Thymus (tissue), 11 donors: ENCODE results near the gene FGD6. TPM values are rescaled to one million over a fixed set of nuclear protein-coding genes. Genes with fewer than 3 reads are reported as not detected.
"Not testable (repeated sequence)": the region's sequence is repeated elsewhere in the genome, so short reads cannot be mapped to it uniquely, and the experiment has no call there.

Experiments used
- DNase-seq, 9 donors: peaks; one replicate each; pipeline ENCODE4 v3.0.0-alpha.2; 2013; ENCODE audit warnings: low spot score in 9 of 9, low read depth in 6 of 9, missing footprints in 1 of 9
- H3K27ac ChIP-seq, 2 donors: one replicate each; pipeline ENCODE4 v1.5.1; 2013; ENCODE audit warnings: control low read depth in 1 of 2, low read depth in 1 of 2, low read length in 1 of 2, mild to moderate bottlenecking in 1 of 2, moderate library complexity in 1 of 2
- H3K27me3 ChIP-seq, 2 donors: one replicate each; pipeline ENCODE4 v1.5.1; 2013; ENCODE audit warnings: low read length in 1 of 2; ENCODE audit not compliant: control insufficient read depth in 2 of 2, insufficient read depth in 1 of 2
- H3K36me3 ChIP-seq, 2 donors: one replicate each; pipeline ENCODE4 v1.5.1; 2013; ENCODE audit warnings: low read length in 1 of 2, mild to moderate bottlenecking in 1 of 2, moderate library complexity in 1 of 2; ENCODE audit not compliant: control insufficient read depth in 2 of 2, insufficient read depth in 2 of 2
- H3K4me1 ChIP-seq, 2 donors: one replicate each; pipeline ENCODE4 v1.5.1; 2013; ENCODE audit warnings: low read length in 2 of 2; ENCODE audit not compliant: control insufficient read depth in 2 of 2, insufficient read depth in 2 of 2
- H3K4me3 ChIP-seq, 2 donors: one replicate each; pipeline ENCODE4 v1.5.1; 2013; ENCODE audit warnings: low read length in 2 of 2, control low read depth in 1 of 2, mild to moderate bottlenecking in 1 of 2
- H3K9me3 ChIP-seq, 2 donors: one replicate each; pipeline ENCODE4 v1.5.1; 2013; ENCODE audit warnings: low read length in 1 of 2, mild to moderate bottlenecking in 1 of 2; ENCODE audit not compliant: control insufficient read depth in 2 of 2, insufficient read depth in 1 of 2
- WGBS: extraction: QIAGEN DNeasy Blood & Tissue Kit; methylation state at CpG from one replicate; pipeline ENCODE4 v1.1.7; 2013; 5-methylcytosine and 5-hydroxymethylcytosine counted together
- polyA plus RNA-seq: library from polyadenylated mRNA; stranded (reverse); fragments of 200-250 nt; gene quantifications from one replicate; pipeline ENCODE4 v1.2.3, GENCODE V29; 2013
- total RNA-seq: library from RNA; stranded (reverse); fragments of 120-200 nt; gene quantifications from one replicate; pipeline ENCODE4 v1.2.4, GENCODE V29; 2013
- donor health status: healthy.

FGD6 gene
- total and polyA plus RNA-seq, 2 donors = 2.3 to 9.1 TPM

GRCh38 chr12:95203487-95204030, 13.7 kb downstream of the FGD6 start:
- Histone ChIP-seq H3K9me3 (no peaks in the 10 kb centered on the region), H3K4me1 (peaks cover 0 to 28% of the 10 kb centered on the region in 2 donors), H3K27me3 (no peaks in the 10 kb centered on the region), H3K36me3 (no peaks in the 10 kb centered on the region), H3K27ac (peak overlapping the region in 1 of 2 donors; percentile 5), H3K4me3 (no peak overlapping the region)
- WGBS = 92% methylated on average over 1 of the region's 1 CpG
- DNase-seq = no peak

GRCh38 chr12:95202691-95203486, 14.4 kb downstream of the FGD6 start:
- H3K4me1 ChIP-seq = peaks cover 0 to 28% of the 10 kb centered on the region in 2 donors
- H3K9me3 ChIP-seq = no peaks in the 10 kb centered on the region
- H3K27ac ChIP-seq = peak overlapping the region; percentile 18 to 28
- H3K36me3 ChIP-seq = no peaks in the 10 kb centered on the region
- H3K4me3 ChIP-seq = no peak overlapping the region
- no peaks in the 10 kb centered on the region for H3K27me3 ChIP-seq
- DNase-seq = peak in 2 of 9 donors; percentile 13 to 36
- WGBS = 38% methylated on average over 3 of the region's 3 CpGs

- Histone ChIP-seq H3K27me3 (no peaks in the 10 kb centered on the region), H3K4me1 (peaks cover 0 to 28% of the 10 kb centered on the region in 2 donors), H3K9me3 (no peaks in the 10 kb centered on the region), H3K36me3 (no peaks in the 10 kb centered on the region), H3K27ac (peak overlapping the region; percentile 15 to 73), H3K4me3 (no peak overlapping the region)
- WGBS = 92% methylated on average over 4 of the region's 4 CpGs
- DNase-seq = peak in 1 of 9 donors; percentile 20
Measured at GRCh38 chr12:95201056-95201670, 16.1 kb downstream of the FGD6 start.

- no peaks in the 10 kb centered on the region for H3K36me3 ChIP-seq
- WGBS = 93% methylated on average over 5 of the region's 5 CpGs
- H3K4me1 ChIP-seq = peaks cover 0 to 20% of the 10 kb centered on the region in 2 donors
- no peak for DNase-seq
- peak overlapping the region in 1 of 2 donors; percentile 73 for H3K27ac ChIP-seq
- no peaks in the 10 kb centered on the region for H3K9me3 ChIP-seq
- no peaks in the 10 kb centered on the region for H3K27me3 ChIP-seq
- H3K4me3 ChIP-seq = no peak overlapping the region
Measured at GRCh38 chr12:95200128-95200894, 17.0 kb downstream of the FGD6 start.

GRCh38 chr12:95198914-95199313, 18.4 kb downstream of the FGD6 start:
- H3K4me1 ChIP-seq = peaks cover 0 to 11% of the 10 kb centered on the region in 2 donors
- 91% methylated on average over 4 of the region's 4 CpGs for WGBS
- no peak overlapping the region for H3K4me3 ChIP-seq

GRCh38 chr12:95197636-95198035, 19.6 kb downstream of the FGD6 start:
- H3K27ac ChIP-seq = no peak overlapping the region
- no peaks in the 10 kb centered on the region for H3K27me3 ChIP-seq
- 97% methylated on average over 2 of the region's 2 CpGs for WGBS
- H3K36me3 ChIP-seq = no peaks in the 10 kb centered on the region
- no peak overlapping the region for H3K4me3 ChIP-seq
- peaks cover 0 to 8% of the 10 kb centered on the region in 2 donors for H3K4me1 ChIP-seq
- no peaks in the 10 kb centered on the region for H3K9me3 ChIP-seq
- no peak for DNase-seq

More at GRCh38 chr12:95198914-95199313, 18.4 kb downstream of the FGD6 start:
- Histone ChIP-seq H3K9me3 (no peaks in the 10 kb centered on the region), H3K36me3 (no peaks in the 10 kb centered on the region), H3K27ac (peak overlapping the region in 1 of 2 donors; percentile 41), H3K27me3 (no peaks in the 10 kb centered on the region)
- DNase-seq = peak in 1 of 9 donors; percentile 28

- WGBS = 96% methylated on average over 7 of the region's 7 CpGs
- not testable (repeated sequence) for DNase-seq, H3K27ac ChIP-seq
Measured at GRCh38 chr12:95196875-95197569, 20.2 kb downstream of the FGD6 start.

GRCh38 chr12:95195122-95195521, 22.1 kb downstream of the FGD6 start:
- H3K4me3 ChIP-seq = no peak overlapping the region
- WGBS = 95% methylated on average over 3 of the region's 3 CpGs
- DNase-seq = no peak

More at GRCh38 chr12:95196875-95197569, 20.2 kb downstream of the FGD6 start:
- not testable (repeated sequence) for H3K27me3 ChIP-seq, H3K4me3 ChIP-seq, H3K4me1 ChIP-seq, H3K9me3 ChIP-seq, H3K36me3 ChIP-seq

More at GRCh38 chr12:95195122-95195521, 22.1 kb downstream of the FGD6 start:
- Histone ChIP-seq H3K27ac (no peak overlapping the region), H3K36me3 (no peaks in the 10 kb centered on the region), H3K9me3 (no peaks in the 10 kb centered on the region), H3K27me3 (no peaks in the 10 kb centered on the region), H3K4me1 (no peaks in the 10 kb centered on the region)
